GM23338 (cell line): Measurements from ENCODE around the gene DRGX.

Experiments used
- CREB1 ChIP-seq: fragments of 250-450 bp; sonication (Bioruptor Pico); IDR thresholded peaks from 2 replicates; pipeline ENCODE4 v1.5.0; 2020; ENCODE audit warnings: low read depth, mild to moderate bottlenecking, moderate library complexity
- ETS1 ChIP-seq: IDR thresholded peaks from 2 replicates; pipeline ENCODE4 v1.6.1; 2016; ENCODE audit warnings: antibody characterized with exemption
- EZH2 ChIP-seq: fragments of 200-600 bp; sonication (generic); IDR thresholded peaks from one replicate; pipeline ENCODE4 v1.8.0; 2017; ENCODE audit warnings: antibody characterized with exemption, mild to moderate bottlenecking, low read depth; ENCODE audit not compliant: unreplicated experiment
- EZH2phosphoT487 ChIP-seq: fragments of 200-600 bp; sonication (generic); IDR thresholded peaks from one replicate; pipeline ENCODE4 v1.8.1; 2018; ENCODE audit warnings: antibody characterized with exemption; ENCODE audit not compliant: unreplicated experiment
- JUNB ChIP-seq: IDR thresholded peaks from one replicate; pipeline ENCODE4 v1.6.1; 2016; ENCODE audit warnings: antibody characterized with exemption; ENCODE audit not compliant: unreplicated experiment
- NANOG ChIP-seq: IDR thresholded peaks from 2 replicates; pipeline ENCODE4 v1.6.1; 2016; ENCODE audit warnings: antibody characterized with exemption, borderline replicate concordance
- POLR2AphosphoS5 ChIP-seq: IDR thresholded peaks from 2 replicates; pipeline ENCODE4 v1.6.1; 2016; ENCODE audit warnings: antibody characterized with exemption, low read depth
- REST ChIP-seq: IDR thresholded peaks from one replicate; pipeline ENCODE4 v1.6.1; 2018; ENCODE audit warnings: antibody characterized with exemption; ENCODE audit not compliant: unreplicated experiment
- STAT1 ChIP-seq: IDR thresholded peaks from one replicate; pipeline ENCODE4 v1.6.1; 2016; ENCODE audit warnings: antibody characterized with exemption; ENCODE audit not compliant: unreplicated experiment
- ZNF331 ChIP-seq: fragments of 250-450 bp; sonication (Bioruptor Pico); IDR thresholded peaks from 2 replicates; pipeline ENCODE4 v1.5.0; 2020; ENCODE audit warnings: low read depth, mild to moderate bottlenecking, moderate library complexity
- TF ChIP-seq, protein P1 (sequence below), 2 experiments: fragments of 200-600 bp in 1 of 2; sonication (generic) in 1 of 2; conservative IDR thresholded peaks; 2 replicates each; pipeline versions ENCODE4 v1.5.1 to v1.6.1; 2016 to 2017; ENCODE audit warnings: antibody characterized with exemption in 2 of 2, low read depth in 2 of 2, mild to moderate bottlenecking in 2 of 2, moderate library complexity in 1 of 2

DNA sequence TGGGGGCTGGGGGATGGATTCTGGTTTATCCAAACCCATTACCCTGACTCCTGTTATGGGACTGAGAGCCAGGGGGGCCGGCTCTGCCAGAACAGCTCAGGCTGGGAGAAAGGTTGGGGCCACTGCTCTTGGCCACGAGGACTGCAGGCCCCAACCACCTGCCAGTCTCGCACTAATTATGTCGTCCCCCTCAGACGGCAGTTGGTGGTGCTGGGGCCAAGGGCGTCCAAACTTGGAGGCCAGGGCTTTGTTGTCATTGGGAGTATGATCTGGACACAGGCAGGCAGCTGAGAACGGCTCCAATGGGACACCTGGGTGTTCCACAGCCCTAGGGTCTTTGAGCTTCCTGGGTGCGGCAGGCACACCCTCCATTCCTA, 34.7 kb downstream of the DRGX start:
- TF ChIP-seq, protein P1, sequence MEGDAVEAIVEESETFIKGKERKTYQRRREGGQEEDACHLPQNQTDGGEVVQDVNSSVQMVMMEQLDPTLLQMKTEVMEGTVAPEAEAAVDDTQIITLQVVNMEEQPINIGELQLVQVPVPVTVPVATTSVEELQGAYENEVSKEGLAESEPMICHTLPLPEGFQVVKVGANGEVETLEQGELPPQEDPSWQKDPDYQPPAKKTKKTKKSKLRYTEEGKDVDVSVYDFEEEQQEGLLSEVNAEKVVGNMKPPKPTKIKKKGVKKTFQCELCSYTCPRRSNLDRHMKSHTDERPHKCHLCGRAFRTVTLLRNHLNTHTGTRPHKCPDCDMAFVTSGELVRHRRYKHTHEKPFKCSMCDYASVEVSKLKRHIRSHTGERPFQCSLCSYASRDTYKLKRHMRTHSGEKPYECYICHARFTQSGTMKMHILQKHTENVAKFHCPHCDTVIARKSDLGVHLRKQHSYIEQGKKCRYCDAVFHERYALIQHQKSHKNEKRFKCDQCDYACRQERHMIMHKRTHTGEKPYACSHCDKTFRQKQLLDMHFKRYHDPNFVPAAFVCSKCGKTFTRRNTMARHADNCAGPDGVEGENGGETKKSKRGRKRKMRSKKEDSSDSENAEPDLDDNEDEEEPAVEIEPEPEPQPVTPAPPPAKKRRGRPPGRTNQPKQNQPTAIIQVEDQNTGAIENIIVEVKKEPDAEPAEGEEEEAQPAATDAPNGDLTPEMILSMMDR (conservative IDR thresholded peaks at IDR 0.05; ENCODE audit: low read depth in 2 of 2): no peak
- TF ChIP-seq POLR2AphosphoS5: no peak
- no peak for TF ChIP-seq EZH2
- no peak for TF ChIP-seq CREB1 (CRISPR knock-in tag)
- TF ChIP-seq EZH2phosphoT487: no peak
- TF ChIP-seq REST: no peak
- no peak for TF ChIP-seq ETS1
- TF ChIP-seq STAT1: no peak
- no peak for TF ChIP-seq ZNF331 (CRISPR knock-in tag)
- TF ChIP-seq JUNB: no peak
- no peak for TF ChIP-seq NANOG
